ELF-1 (cell line): ENCODE measurements around the gene SLC44A3.
"Not testable (repeated sequence)": the region's sequence is repeated elsewhere in the genome, so short reads cannot be mapped to it uniquely, and the experiment has no call there.

Source experiments
- DNase-seq: peaks from one replicate; pipeline ENCODE4 v3.0.0-alpha.2; 2016; ENCODE audit warnings: low read depth, low spot score

SLC44A3 gene

DNA sequence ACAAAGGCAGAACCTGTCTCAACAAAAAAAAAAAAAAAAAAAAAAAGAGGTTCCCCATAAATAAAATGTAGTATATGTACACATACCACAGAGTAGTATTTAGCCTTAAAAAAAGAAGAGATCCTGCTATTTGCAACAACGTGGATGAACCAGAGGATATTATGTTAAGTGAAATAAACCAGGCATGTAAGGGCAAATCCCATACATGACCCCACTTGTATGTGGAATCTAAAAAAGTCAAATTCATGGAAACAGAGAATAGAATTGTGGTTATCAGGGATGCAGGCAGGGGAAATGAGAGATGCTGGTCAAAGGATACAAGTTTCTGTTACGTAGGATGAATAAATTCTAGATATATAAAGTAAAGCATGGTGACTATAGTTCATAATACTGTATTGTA, 16.7 kb downstream of the SLC44A3 start:
- no peak for DNase-seq

DNA sequence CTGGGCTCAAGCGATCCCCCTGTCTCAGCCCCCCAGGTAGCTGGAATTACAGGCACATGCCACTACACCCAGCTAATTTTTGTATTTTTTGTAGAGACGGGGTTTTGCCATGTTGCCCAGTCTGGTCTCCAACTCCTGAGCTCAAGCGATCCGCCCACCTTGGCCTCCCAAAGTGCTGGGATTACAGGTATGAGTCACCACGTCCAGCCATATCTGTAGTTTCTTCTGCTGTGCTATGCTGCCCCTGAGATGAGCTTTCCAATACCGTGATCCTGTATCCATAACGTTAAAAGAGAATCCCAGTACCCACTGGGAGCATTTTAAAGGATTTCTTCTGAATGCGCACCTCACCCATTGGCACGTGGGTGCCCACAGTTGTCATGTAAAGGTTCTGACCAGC, 20.2 kb downstream of the SLC44A3 start:
- not testable (repeated sequence) for DNase-seq

DNA sequence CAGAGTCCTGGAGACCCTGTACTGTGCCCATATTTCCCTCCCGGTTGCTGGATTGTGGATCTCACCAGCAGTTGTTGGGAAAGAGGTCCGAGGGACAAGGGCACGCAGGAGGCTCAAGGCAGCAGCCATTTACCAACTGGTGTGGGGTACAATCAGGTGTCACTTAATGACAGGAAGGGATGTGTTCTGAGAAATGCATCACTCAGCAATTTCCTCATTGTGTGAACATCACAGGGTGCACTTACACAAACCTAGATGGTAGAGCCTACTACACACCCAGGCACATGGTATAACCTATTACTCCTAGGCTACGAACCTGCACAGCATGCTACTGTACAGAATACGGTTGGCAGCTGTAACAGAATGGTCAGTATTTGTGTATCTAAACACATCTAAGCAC, 20.7 kb downstream of the SLC44A3 start:
- no peak for DNase-seq

GRCh38 chr1:94843430-94843829, 23.3 kb downstream of the SLC44A3 start:
- no peak for DNase-seq

GRCh38 chr1:94843846-94844245, 23.7 kb downstream of the SLC44A3 start:
- DNase-seq: no peak

DNA sequence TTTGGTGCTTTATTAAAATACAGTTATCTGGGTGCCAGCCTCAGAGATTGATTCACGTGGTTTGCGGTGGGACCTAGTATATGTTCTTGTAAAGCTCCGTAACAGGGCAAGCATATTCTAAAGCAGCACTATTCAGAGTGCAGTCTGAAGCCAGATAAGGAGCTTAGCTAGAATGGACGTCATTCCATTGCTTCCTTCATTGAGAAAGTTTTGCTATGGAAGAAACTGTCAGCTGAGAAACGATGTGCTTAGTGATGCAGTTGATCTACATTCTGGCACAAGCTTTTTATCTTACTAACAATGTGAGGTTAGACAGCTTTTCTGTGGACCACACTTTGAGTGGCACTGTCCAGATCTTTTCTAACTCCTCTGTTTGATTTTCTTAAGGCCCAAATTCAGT, 26.2 kb downstream of the SLC44A3 start:
- DNase-seq: no peak

- DNase-seq: no peak
Observed at GRCh38 chr1:94851571-94851970, 31.4 kb downstream of the SLC44A3 start.

GRCh38 chr1:94852788-94853187, 32.6 kb downstream of the SLC44A3 start:
- no peak for DNase-seq

- DNase-seq: peak; percentile 93
Observed at GRCh38 chr1:94854458-94855306, 34.5 kb downstream of the SLC44A3 start.

DNA sequence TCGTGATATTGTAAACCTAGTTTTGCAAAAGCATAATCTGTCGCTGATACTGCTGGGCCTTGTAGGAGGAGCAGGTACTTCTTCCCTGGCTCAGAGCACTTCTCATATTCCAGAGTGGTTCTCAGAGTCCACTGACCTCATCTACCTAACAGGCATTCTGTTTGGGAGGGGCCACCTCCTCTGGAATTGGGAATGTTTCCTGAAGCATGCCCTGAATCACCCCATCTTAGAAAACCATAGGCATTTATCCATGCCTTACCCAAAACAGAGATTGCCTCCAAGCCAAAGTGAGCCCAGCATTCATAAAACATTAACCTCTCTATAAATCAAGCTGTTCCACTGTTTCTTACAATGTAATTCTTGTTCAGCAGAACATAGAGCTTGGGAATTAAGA, 35.1 kb downstream of the SLC44A3 start:
- no peak for DNase-seq

DNA sequence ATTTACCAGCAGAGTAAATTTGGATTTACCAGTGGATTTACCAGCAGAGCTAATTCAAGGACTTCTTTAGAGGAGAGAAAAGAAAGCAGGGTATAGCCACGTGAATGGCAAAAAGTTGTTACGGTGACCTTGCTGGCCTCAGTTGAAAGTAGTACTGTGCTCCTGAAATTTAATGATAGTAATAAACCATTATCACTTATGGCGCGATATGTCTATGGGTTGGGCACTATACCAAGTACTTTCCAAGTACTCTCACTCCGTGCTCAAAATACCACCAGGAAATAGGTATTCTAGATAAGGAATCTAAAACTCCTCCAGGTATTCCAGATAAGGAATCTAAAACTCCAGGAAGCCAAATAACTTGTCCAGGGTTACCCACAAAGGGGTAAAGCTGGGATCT, 35.8 kb downstream of the SLC44A3 start:
- no peak for DNase-seq

- DNase-seq: no peak
Observed at GRCh38 chr1:94856868-94857267, 36.7 kb downstream of the SLC44A3 start.

DNA sequence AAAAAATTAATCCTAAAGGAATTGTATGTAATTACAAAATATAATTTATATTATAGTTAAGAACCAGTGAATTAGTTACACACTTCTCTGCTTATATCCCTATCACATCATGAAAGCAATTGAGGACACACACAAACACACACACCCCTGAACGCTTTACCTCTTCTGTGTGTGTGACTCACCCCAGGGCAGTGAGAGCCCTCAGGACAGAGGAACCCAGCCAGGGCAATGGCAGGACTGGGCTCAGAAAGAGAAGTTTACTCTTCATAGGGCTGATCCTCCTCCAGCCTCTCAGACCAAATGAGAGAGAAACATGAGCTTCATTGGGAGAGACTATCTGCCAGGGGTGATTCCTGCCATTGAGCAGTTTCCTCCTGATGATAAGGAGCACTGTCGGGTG, 38.1 kb downstream of the SLC44A3 start:
- DNase-seq: no peak

DNA sequence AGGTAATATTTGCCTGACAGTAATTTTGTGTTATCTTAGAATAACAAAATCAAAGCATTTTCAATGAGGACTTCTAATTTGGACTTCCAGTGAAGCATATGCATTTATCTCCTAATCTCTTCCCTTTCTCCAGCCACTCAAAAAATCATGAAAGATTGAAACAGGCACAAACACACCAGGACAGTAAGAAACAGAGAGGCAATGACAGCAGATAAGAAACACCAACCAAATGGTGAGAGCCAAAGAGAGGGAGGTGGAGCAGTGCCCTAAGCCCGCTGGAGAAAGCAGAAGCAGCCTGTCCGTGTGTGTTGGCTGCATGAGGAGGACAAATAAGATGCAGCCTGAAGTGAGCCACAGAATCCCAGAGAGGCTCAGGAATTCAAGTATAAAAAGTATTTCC, 39.0 kb downstream of the SLC44A3 start:
- DNase-seq: no peak

GRCh38 chr1:94862718-94863117, 42.6 kb downstream of the SLC44A3 start:
- DNase-seq: peak; percentile 42

- DNase-seq: no peak
Observed at GRCh38 chr1:94863297-94863911, 43.2 kb downstream of the SLC44A3 start.

GRCh38 chr1:94863919-94864318, 43.8 kb downstream of the SLC44A3 start:
- DNase-seq: peak; percentile 78

DNA sequence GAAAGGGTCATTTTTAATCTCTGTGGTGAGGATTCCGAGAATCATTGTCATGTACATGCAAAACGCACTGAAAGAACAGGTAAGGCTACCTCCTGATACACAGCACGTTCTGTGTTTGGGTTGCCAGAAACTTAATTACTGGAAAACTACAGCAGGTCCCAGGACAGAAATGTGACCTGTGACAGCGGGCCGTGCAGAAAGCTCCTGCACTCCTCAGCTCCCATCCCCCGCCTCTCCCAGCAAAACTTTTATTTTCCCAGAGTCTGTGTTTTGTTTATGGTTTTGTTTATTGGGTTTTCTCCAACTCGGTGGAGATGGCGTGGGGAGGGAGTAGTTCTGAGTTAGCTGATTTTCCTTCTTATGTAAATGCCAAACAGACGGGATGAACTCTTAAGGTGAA, 44.7 kb downstream of the SLC44A3 start:
- peak; percentile 54 for DNase-seq

GRCh38 chr1:94865360-94865759, 45.2 kb downstream of the SLC44A3 start:
- no peak for DNase-seq

GRCh38 chr1:94866164-94866807, 46.1 kb downstream of the SLC44A3 start:
- no peak for DNase-seq

DNA sequence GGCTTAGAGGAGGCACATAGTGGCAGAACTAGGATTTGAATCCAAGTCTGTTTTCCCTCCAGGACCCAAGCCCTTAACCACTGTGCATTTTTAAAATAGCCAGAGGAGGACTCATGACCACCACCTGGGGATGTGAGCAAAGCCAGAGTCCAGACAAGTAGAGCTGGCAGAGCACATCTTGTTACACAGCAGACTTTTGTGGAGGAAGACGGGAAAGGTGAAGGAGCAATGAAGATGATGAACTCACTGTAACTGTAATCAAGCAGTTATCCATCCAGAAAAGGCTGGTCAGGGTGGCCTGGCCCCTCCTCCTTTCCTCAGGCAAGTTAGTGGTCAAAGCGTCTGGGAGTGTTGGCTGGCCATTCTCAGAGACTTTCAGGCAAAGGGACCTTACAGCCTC, 50.9 kb downstream of the SLC44A3 start:
- peak; percentile 62 for DNase-seq

DNA sequence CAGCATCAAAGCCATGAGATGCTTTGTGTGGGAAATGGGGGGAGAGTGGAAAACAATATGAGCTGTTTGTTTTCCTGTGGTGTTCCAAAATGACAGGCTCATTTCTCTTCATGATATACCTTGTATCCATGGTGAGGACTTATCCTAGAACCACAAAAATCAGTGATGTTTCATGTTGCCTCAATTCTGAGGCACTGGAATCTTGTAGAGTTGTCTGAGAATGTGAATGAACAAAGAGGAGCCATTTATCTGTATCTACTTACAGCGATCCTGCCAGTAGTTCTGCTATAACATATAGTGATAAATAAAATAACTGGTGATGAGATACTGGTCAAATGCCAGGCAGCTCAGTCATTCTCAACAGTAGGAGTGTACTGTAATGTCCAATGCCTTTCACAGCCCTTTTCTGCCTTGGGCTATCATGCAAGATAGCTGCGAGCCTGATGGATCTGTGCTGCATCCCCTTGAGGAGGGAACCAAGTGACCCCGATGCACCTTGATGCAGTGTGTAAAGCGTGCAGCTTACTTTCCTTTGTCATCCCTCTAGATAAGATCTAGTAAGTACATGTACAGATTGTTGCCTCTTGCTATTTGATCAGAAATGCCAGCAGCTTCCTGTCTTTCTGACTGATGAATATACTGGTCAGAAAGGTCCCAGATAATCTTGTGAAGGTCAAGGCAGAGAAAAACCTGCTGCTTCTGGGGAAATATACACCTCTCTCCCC, 52.8 kb downstream of the SLC44A3 start:
- no peak for DNase-seq
